ENCODE results near the gene FIGNL2. TPM values are rescaled to one million over a fixed set of nuclear protein-coding genes. Genes with fewer than 3 reads are reported as not detected.

FIGNL2 gene
- total and polyA plus RNA-seq, 4 donors = 0.06 to 0.70 (median 0.33) TPM

DNA sequence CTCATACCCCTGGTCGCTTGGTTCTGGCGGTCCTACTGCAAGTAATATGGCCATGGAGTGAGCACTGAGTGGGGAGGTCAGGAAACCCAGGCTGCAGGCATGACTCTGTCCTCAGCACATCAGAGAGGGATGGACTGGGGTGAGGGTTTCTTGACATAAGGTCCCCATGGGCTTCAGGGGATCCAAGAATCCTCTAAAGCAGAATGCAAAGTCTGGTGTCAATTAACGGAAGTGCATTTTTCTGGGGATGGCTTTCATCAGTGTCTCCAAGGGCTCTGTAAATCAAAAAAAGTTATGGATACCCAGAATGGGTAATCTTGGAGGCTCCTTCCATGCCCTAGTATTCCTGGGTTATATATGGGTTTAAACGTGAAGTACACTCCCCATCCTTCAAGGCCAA lies 3.7 kb downstream of the FIGNL2 start:
- DNase-seq (ENCODE audit: low spot score) = no peak
- Histone ChIP-seq H3K9me3 (ENCODE audit: control insufficient read depth in 4 of 4, low read length in 3 of 4) (no peaks in the 10 kb centered on the region), H3K4me3 (ENCODE audit: low read depth in 1 of 3, low read length in 3 of 3) (no peak overlapping the region), H3K27me3 (ENCODE audit: control insufficient read depth in 4 of 4, insufficient read depth in 4 of 4, low read length in 3 of 4) (peaks cover 0 to 7% (median 0%) of the 10 kb centered on the region in 4 donors), H3K27ac (ENCODE audit: low read depth in 1 of 2, low read length in 2 of 2) (no peak overlapping the region), H3K36me3 (ENCODE audit: control insufficient read depth in 4 of 4, insufficient read depth in 3 of 4, low read depth in 1 of 4, low read length in 3 of 4) (no peaks in the 10 kb centered on the region), H3K9ac (ENCODE audit: low read depth in 1 of 2, low read length in 2 of 2) (no peak overlapping the region), H3K4me1 (ENCODE audit: control insufficient read depth in 4 of 4, insufficient read depth in 4 of 4, low read length in 3 of 4) (peaks cover 4 to 14% (median 11%) of the 10 kb centered on the region in 4 donors)
- 95% methylated on average over 4 of the region's 4 CpGs for WGBS
- TF ChIP-seq JUND (IDR thresholded peaks at IDR 0.05) = no peak
- no peak for TF ChIP-seq TAF1 (conservative IDR thresholded peaks at IDR 0.05)
- no peak for TF ChIP-seq FOXA1 (IDR thresholded peaks at IDR 0.05)
- TF ChIP-seq, protein P1, sequence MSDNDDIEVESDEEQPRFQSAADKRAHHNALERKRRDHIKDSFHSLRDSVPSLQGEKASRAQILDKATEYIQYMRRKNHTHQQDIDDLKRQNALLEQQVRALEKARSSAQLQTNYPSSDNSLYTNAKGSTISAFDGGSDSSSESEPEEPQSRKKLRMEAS (IDR thresholded peaks at IDR 0.05) = no peak
- TF ChIP-seq FOXA2 (IDR thresholded peaks at IDR 0.05) = no peak

DNA sequence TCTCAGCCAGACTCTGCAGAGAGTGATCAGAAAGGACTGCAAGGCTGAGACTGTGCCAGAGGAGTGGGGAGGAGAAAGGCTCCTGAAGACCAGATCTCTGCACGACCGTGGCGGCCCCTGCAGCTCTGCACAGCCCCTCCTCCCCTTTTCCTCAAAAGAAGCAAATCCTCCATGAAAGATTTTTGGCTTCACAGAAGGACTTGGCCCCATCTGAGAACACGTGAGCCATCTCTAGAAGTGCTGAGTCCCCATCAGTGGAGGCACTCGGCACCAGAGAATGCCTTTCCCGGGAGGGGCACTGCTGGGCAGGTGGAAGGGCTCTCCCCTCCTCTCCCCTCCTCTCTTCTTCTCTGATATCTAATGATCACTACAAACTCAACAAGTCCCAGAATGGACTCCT lies 6.8 kb downstream of the FIGNL2 start:
- no peak for DNase-seq (ENCODE audit: low spot score)
- peaks cover 0 to 7% (median 0%) of the 10 kb centered on the region in 4 donors for H3K27me3 ChIP-seq (ENCODE audit: control insufficient read depth in 4 of 4, insufficient read depth in 4 of 4, low read length in 3 of 4)
- H3K4me3 ChIP-seq (ENCODE audit: low read depth in 1 of 3, low read length in 3 of 3) = no peak overlapping the region
- no peak for TF ChIP-seq RAD21 (IDR thresholded peaks at IDR 0.05)
- no peak for TF ChIP-seq YY1 (IDR thresholded peaks at IDR 0.05)
- TF ChIP-seq FOXA2 (IDR thresholded peaks at IDR 0.05) = no peak
- TF ChIP-seq GABPA (IDR thresholded peaks at IDR 0.05 in 1 of 2, conservative IDR thresholded peaks at IDR 0.05 in 1 of 2) = no peak
- H3K9me3 ChIP-seq (ENCODE audit: control insufficient read depth in 4 of 4, low read length in 3 of 4) = no peaks in the 10 kb centered on the region
- no peaks in the 10 kb centered on the region for H3K36me3 ChIP-seq (ENCODE audit: control insufficient read depth in 4 of 4, insufficient read depth in 3 of 4, low read depth in 1 of 4, low read length in 3 of 4)
- H3K9ac ChIP-seq (ENCODE audit: low read depth in 1 of 2, low read length in 2 of 2) = no peak overlapping the region
- WGBS = 84% methylated on average over 6 of the region's 6 CpGs
- H3K4me1 ChIP-seq (ENCODE audit: control insufficient read depth in 4 of 4, insufficient read depth in 4 of 4, low read length in 3 of 4) = peaks cover 0 to 3% (median under 1%) of the 10 kb centered on the region in 4 donors
- H3K27ac ChIP-seq (ENCODE audit: low read depth in 1 of 2, low read length in 2 of 2) = no peak overlapping the region

DNA sequence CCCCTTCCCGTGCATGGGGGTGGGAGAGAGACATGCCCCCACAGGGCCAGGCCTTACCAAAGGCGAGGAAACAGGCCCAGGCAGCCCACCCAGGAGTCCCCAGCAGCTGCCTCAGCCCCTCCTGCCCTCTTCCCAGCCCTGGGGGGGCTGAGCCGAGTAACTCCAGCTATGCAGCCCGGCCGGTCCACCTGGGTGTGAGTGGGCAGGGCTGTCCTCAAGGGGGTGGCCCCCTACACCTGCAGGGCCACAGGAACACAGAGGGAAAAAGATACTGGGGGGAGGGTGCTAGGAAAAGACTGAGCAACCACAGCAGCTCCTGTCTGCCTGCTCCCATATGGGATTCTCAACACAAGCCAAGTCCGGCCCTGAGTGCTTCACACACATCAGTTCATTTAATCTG lies 7.6 kb downstream of the FIGNL2 start:
- Histone ChIP-seq H3K27ac (ENCODE audit: low read depth in 1 of 2, low read length in 2 of 2) (no peak overlapping the region), H3K4me3 (ENCODE audit: low read depth in 1 of 3, low read length in 3 of 3) (no peak overlapping the region), H3K4me1 (ENCODE audit: control insufficient read depth in 4 of 4, insufficient read depth in 4 of 4, low read length in 3 of 4) (peaks cover 0 to 3% (median 0%) of the 10 kb centered on the region in 4 donors), H3K27me3 (ENCODE audit: control insufficient read depth in 4 of 4, insufficient read depth in 4 of 4, low read length in 3 of 4) (peaks cover 0 to 7% (median 0%) of the 10 kb centered on the region in 4 donors), H3K9me3 (ENCODE audit: control insufficient read depth in 4 of 4, low read length in 3 of 4) (no peaks in the 10 kb centered on the region), H3K9ac (ENCODE audit: low read depth in 1 of 2, low read length in 2 of 2) (no peak overlapping the region), H3K36me3 (ENCODE audit: control insufficient read depth in 4 of 4, insufficient read depth in 3 of 4, low read depth in 1 of 4, low read length in 3 of 4) (no peaks in the 10 kb centered on the region)
- DNase-seq (ENCODE audit: low spot score) = no peak
- WGBS = 94% methylated on average over 6 of the region's 6 CpGs
- no peak for TF ChIP-seq NR2F2 (IDR thresholded peaks at IDR 0.05)
- TF ChIP-seq RAD21 (IDR thresholded peaks at IDR 0.05) = no peak
- TF ChIP-seq RXRA (IDR thresholded peaks at IDR 0.05) = no peak
- no peak for TF ChIP-seq JUND (IDR thresholded peaks at IDR 0.05)
- no peak for TF ChIP-seq TAF1 (conservative IDR thresholded peaks at IDR 0.05)
- TF ChIP-seq EGR1 (IDR thresholded peaks at IDR 0.05; ENCODE audit: low read depth in 2 of 2) = no peak
- TF ChIP-seq, protein P2, sequence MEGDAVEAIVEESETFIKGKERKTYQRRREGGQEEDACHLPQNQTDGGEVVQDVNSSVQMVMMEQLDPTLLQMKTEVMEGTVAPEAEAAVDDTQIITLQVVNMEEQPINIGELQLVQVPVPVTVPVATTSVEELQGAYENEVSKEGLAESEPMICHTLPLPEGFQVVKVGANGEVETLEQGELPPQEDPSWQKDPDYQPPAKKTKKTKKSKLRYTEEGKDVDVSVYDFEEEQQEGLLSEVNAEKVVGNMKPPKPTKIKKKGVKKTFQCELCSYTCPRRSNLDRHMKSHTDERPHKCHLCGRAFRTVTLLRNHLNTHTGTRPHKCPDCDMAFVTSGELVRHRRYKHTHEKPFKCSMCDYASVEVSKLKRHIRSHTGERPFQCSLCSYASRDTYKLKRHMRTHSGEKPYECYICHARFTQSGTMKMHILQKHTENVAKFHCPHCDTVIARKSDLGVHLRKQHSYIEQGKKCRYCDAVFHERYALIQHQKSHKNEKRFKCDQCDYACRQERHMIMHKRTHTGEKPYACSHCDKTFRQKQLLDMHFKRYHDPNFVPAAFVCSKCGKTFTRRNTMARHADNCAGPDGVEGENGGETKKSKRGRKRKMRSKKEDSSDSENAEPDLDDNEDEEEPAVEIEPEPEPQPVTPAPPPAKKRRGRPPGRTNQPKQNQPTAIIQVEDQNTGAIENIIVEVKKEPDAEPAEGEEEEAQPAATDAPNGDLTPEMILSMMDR (IDR thresholded peaks at IDR 0.05; ENCODE audit: low read depth, low read length, missing input control) = no peak
- TF ChIP-seq GABPA (IDR thresholded peaks at IDR 0.05 in 1 of 2, conservative IDR thresholded peaks at IDR 0.05 in 1 of 2) = no peak
- TF ChIP-seq FOXA2 (IDR thresholded peaks at IDR 0.05) = no peak
- TF ChIP-seq FOXA1 (IDR thresholded peaks at IDR 0.05) = no peak
- TF ChIP-seq YY1 (IDR thresholded peaks at IDR 0.05) = no peak
- TF ChIP-seq HNF4G (IDR thresholded peaks at IDR 0.05) = no peak
- TF ChIP-seq, protein P3, sequence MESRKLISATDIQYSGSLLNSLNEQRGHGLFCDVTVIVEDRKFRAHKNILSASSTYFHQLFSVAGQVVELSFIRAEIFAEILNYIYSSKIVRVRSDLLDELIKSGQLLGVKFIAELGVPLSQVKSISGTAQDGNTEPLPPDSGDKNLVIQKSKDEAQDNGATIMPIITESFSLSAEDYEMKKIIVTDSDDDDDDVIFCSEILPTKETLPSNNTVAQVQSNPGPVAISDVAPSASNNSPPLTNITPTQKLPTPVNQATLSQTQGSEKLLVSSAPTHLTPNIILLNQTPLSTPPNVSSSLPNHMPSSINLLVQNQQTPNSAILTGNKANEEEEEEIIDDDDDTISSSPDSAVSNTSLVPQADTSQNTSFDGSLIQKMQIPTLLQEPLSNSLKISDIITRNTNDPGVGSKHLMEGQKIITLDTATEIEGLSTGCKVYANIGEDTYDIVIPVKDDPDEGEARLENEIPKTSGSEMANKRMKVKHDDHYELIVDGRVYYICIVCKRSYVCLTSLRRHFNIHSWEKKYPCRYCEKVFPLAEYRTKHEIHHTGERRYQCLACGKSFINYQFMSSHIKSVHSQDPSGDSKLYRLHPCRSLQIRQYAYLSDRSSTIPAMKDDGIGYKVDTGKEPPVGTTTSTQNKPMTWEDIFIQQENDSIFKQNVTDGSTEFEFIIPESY (IDR thresholded peaks at IDR 0.05) = no peak
- TF ChIP-seq, protein P4, sequence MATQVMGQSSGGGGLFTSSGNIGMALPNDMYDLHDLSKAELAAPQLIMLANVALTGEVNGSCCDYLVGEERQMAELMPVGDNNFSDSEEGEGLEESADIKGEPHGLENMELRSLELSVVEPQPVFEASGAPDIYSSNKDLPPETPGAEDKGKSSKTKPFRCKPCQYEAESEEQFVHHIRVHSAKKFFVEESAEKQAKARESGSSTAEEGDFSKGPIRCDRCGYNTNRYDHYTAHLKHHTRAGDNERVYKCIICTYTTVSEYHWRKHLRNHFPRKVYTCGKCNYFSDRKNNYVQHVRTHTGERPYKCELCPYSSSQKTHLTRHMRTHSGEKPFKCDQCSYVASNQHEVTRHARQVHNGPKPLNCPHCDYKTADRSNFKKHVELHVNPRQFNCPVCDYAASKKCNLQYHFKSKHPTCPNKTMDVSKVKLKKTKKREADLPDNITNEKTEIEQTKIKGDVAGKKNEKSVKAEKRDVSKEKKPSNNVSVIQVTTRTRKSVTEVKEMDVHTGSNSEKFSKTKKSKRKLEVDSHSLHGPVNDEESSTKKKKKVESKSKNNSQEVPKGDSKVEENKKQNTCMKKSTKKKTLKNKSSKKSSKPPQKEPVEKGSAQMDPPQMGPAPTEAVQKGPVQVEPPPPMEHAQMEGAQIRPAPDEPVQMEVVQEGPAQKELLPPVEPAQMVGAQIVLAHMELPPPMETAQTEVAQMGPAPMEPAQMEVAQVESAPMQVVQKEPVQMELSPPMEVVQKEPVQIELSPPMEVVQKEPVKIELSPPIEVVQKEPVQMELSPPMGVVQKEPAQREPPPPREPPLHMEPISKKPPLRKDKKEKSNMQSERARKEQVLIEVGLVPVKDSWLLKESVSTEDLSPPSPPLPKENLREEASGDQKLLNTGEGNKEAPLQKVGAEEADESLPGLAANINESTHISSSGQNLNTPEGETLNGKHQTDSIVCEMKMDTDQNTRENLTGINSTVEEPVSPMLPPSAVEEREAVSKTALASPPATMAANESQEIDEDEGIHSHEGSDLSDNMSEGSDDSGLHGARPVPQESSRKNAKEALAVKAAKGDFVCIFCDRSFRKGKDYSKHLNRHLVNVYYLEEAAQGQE (IDR thresholded peaks at IDR 0.05) = no peak
- TF ChIP-seq, protein P5, sequence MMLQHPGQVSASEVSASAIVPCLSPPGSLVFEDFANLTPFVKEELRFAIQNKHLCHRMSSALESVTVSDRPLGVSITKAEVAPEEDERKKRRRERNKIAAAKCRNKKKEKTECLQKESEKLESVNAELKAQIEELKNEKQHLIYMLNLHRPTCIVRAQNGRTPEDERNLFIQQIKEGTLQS (IDR thresholded peaks at IDR 0.05) = no peak
- no peak for TF ChIP-seq SP1 (IDR thresholded peaks at IDR 0.05)
- no peak for TF ChIP-seq HNF4A (conservative IDR thresholded peaks at IDR 0.05)
- TF ChIP-seq, protein P1 (IDR thresholded peaks at IDR 0.05) = no peak
